Dermis microvascular lymphatic vessel endothelial cell (primary cell): ENCODE results near the gene EDC4. TPM values are rescaled to one million over a fixed set of nuclear protein-coding genes. Genes with fewer than 3 reads are reported as not detected.

ENCODE experiments used
- DNase-seq, 2 donors: peaks; one replicate each; pipeline versions ENCODE4 v3.0.0 to v3.0.0-alpha.2; 2010; ENCODE audit warnings: low read depth in 2 of 2
- total RNA-seq: library from RNA; depleted of rRNA; stranded (reverse); fragments of >200 nt; gene quantifications from 2 replicates; pipeline ENCODE4 v1.2.1, GENCODE V29; 2014

The EDC4 gene
- total RNA-seq, 1 donor from 2014 or later = 52.2 TPM

GRCh38 chr16:67930191-67930590, 57.3 kb downstream of the EDC4 start:
- DNase-seq = no peak

- DNase-seq = no peak
Measured at GRCh38 chr16:67930678-67931211, 57.9 kb downstream of the EDC4 start.

Other genes with a start within 250 kb of the EDC4 start
- 0.26 and 0.63 TPM in 2 replicates for gene CARMIL2, start 227.9 kb upstream of the EDC4 start, total RNA-seq
- gene ACD, start 212.8 kb upstream of the EDC4 start, total RNA-seq = 10.5 and 11.4 TPM in 2 replicates
- gene PARD6A, start 212.1 kb upstream of the EDC4 start, total RNA-seq = 2.0 and 2.3 TPM in 2 replicates
- 11.4 and 12.9 TPM in 2 replicates for gene ENKD1, start 206.3 kb upstream of the EDC4 start, total RNA-seq
- 3.2 and 3.3 TPM in 2 replicates for gene C16orf86, start 206.2 kb upstream of the EDC4 start, total RNA-seq
- 49.2 and 78.0 TPM in 2 replicates for gene GFOD2, start 153.7 kb upstream of the EDC4 start, total RNA-seq
- gene RANBP10, start 66.5 kb upstream of the EDC4 start, total RNA-seq = 5.0 and 11.4 TPM in 2 replicates
- gene TSNAXIP1, start 66.2 kb upstream of the EDC4 start, total RNA-seq = 0.26 and 0.51 TPM in 2 replicates
- 30.2 and 40.0 TPM in 2 replicates for gene THAP11, start 30.7 kb upstream of the EDC4 start, total RNA-seq
- 214 and 283 TPM in 2 replicates for gene NUTF2, start 26.1 kb upstream of the EDC4 start, total RNA-seq
- gene CENPT, start 25.4 kb upstream of the EDC4 start, total RNA-seq = 14.5 and 20.0 TPM in 2 replicates
- 0.13 TPM in 2 replicates for gene NRN1L, start 11.8 kb downstream of the EDC4 start, total RNA-seq
- gene PSKH1, start 20.2 kb downstream of the EDC4 start, total RNA-seq = 8.7 and 17.6 TPM in 2 replicates
- gene CTRL, start 58.8 kb downstream of the EDC4 start, total RNA-seq = 0.25 and 0.26 TPM in 2 replicates
- 76.5 and 89.4 TPM in 2 replicates for gene PSMB10, start 63.8 kb downstream of the EDC4 start, total RNA-seq
- gene LCAT, start 71.1 kb downstream of the EDC4 start, total RNA-seq = 1.8 and 5.7 TPM in 2 replicates
- 46.7 and 97.0 TPM in 2 replicates for gene SLC12A4, start 95.6 kb downstream of the EDC4 start, total RNA-seq
- gene DPEP3, start 107.4 kb downstream of the EDC4 start, total RNA-seq = 0.13 TPM in 1 of 2 replicates, not detected in the other
- 4.1 and 25.5 TPM in 2 replicates for gene DPEP2, start 126.4 kb downstream of the EDC4 start, total RNA-seq
- not detected in 2 replicates for gene DPEP2NB, start 142.9 kb downstream of the EDC4 start, total RNA-seq
- gene DDX28, start 150.2 kb downstream of the EDC4 start, total RNA-seq = 14.5 and 27.6 TPM in 2 replicates
- 19.4 and 22.5 TPM in 2 replicates for gene DUS2, start 150.2 kb downstream of the EDC4 start, total RNA-seq
- 15.7 and 24.9 TPM in 2 replicates for gene NFATC3, start 212.3 kb downstream of the EDC4 start, total RNA-seq